Neural cell (in vitro differentiated cells): ENCODE results near the gene TAOK3.
"Not testable (repeated sequence)": the region's sequence is repeated elsewhere in the genome, so short reads cannot be mapped to it uniquely, and the experiment has no call there.

Source experiments
- CTCF ChIP-seq: fragments of 450-650 bp; IDR thresholded peaks from 2 replicates; pipeline ENCODE4 v1.5.1; 2014; ENCODE audit warnings: antibody characterized with exemption, mild to moderate bottlenecking, moderate library complexity; ENCODE audit not compliant: poor library complexity, severe bottlenecking
- EP300 ChIP-seq: fragments of 450-650 bp; conservative IDR thresholded peaks from 2 replicates; pipeline ENCODE4 v1.6.1; 2014; ENCODE audit warnings: antibody characterized with exemption, mild to moderate bottlenecking, moderate library complexity; ENCODE audit not compliant: poor library complexity, severe bottlenecking
- EZH2 ChIP-seq: fragments of 200-600, 300-800 bp; shearing (Covaris generic), sonication (generic); IDR thresholded peaks from 2 replicates; pipeline ENCODE4 v1.6.1; 2014; ENCODE audit warnings: antibody characterized with exemption, low read length, borderline replicate concordance, mild to moderate bottlenecking; ENCODE audit not compliant: insufficient read depth, poor library complexity, severe bottlenecking
- POLR2AphosphoS5 ChIP-seq: IDR thresholded peaks from 2 replicates; pipeline ENCODE4 v1.6.1; 2012
- REST ChIP-seq: IDR thresholded peaks from 2 replicates; pipeline ENCODE4 v1.6.1; 2012; ENCODE audit warnings: borderline replicate concordance
- TAF1 ChIP-seq: IDR thresholded peaks from 2 replicates; pipeline ENCODE4 v1.6.1; 2012; ENCODE audit warnings: low read depth

DNA sequence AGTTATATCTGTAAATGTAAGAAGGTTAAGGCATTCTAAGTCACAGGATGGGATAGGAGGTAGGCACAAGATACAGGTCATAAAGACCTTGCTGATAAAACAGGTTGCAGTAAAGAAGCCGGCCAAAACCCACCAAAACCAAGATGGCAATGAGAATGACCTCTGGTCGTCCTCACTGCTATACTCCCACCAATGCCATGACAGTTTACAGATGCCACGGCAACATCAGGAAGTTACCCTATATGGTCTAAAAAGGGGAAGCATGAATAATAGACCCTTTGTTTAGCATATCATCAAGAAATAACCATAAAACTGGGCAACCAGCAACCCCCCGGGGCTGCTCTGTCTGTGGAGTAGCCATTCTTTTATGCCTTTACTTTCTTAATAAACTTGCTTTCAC, 64.7 kb downstream of the TAOK3 start:
- TF ChIP-seq CTCF, POLR2AphosphoS5, EP300, REST, EZH2, TAF1: not testable (repeated sequence)
